Measurements from ENCODE around the gene SHC2. TPM values are rescaled to one million over a fixed set of nuclear protein-coding genes. Genes with fewer than 3 reads are reported as not detected.
A peak's percentile ranks its signal among the peaks of the same experiment; 100 is the strongest.

Gene SHC2
- total and polyA plus RNA-seq, 9 of the 15 experiments (the other 6 are each of a cell fraction or from before 2014, with no cell fraction given), result 0.14 to 0.36 (median 0.17) TPM; not detected in 5

GRCh38 chr19:408902-409515, 51.8 kb downstream of the SHC2 start, which contains the start of gene C2CD4C (continued):
- 0 out of 4 replicates have a peak, but pooled peaks of 1 of the 2 experiments have one; percentile 15 for TF ChIP-seq MAZ (CRISPR knock-in tag; conservative IDR thresholded peaks at IDR 0.05 in 1 of 2, IDR thresholded peaks at IDR 0.05 in 1 of 2)
- TF ChIP-seq BACH1 (tag; IDR thresholded peaks at IDR 0.05), result no peak
- 0 out of 2 replicates have a peak, but pooled peaks have one; percentile 26 for TF ChIP-seq ZBTB40 (IDR thresholded peaks at IDR 0.05)
- no peak for TF ChIP-seq ZBTB40 (CRISPR knock-in tag; IDR thresholded peaks at IDR 0.05)
- peak; percentile 36 for TF ChIP-seq NFIC (IDR thresholded peaks at IDR 0.05)
- peak; percentile 78 for TF ChIP-seq SMAD4 (CRISPR knock-in tag; conservative IDR thresholded peaks at IDR 0.05)
- TF ChIP-seq ZNF561 (CRISPR knock-in tag; conservative IDR thresholded peaks at IDR 0.05), result no peak
- TF ChIP-seq ZNF143 (CRISPR knock-in tag; IDR thresholded peaks at IDR 0.05), result no peak
- TF ChIP-seq RCOR1 (IDR thresholded peaks at IDR 0.05; ENCODE audit: borderline replicate concordance in 1 of 2, low read depth in 2 of 2, low read length in 2 of 2), result no peak
- no peak for TF ChIP-seq NELFE (IDR thresholded peaks at IDR 0.05; ENCODE audit: insufficient read depth, insufficient read length)
- TF ChIP-seq, protein P1, sequence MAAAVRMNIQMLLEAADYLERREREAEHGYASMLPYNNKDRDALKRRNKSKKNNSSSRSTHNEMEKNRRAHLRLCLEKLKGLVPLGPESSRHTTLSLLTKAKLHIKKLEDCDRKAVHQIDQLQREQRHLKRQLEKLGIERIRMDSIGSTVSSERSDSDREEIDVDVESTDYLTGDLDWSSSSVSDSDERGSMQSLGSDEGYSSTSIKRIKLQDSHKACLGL (CRISPR knock-in tag; IDR thresholded peaks at IDR 0.05; ENCODE audit: borderline replicate concordance, poor library complexity, severe bottlenecking), result no peak
- no peak for TF ChIP-seq ZBTB1 (CRISPR knock-in tag; IDR thresholded peaks at IDR 0.05; ENCODE audit: borderline replicate concordance, low read depth)
- no peak for TF ChIP-seq CHD1 (IDR thresholded peaks at IDR 0.05; ENCODE audit: low read length)
- TF ChIP-seq, protein P2, sequence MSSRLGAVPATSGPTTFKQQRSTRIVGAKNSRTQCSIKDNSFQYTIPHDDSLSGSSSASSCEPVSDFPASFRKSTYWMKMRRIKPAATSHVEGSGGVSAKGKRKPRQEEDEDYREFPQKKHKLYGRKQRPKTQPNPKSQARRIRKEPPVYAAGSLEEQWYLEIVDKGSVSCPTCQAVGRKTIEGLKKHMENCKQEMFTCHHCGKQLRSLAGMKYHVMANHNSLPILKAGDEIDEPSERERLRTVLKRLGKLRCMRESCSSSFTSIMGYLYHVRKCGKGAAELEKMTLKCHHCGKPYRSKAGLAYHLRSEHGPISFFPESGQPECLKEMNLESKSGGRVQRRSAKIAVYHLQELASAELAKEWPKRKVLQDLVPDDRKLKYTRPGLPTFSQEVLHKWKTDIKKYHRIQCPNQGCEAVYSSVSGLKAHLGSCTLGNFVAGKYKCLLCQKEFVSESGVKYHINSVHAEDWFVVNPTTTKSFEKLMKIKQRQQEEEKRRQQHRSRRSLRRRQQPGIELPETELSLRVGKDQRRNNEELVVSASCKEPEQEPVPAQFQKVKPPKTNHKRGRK (tag; IDR thresholded peaks at IDR 0.05), result no peak
- no peak for TF ChIP-seq HLTF (IDR thresholded peaks at IDR 0.05)
- TF ChIP-seq BCOR (IDR thresholded peaks at IDR 0.05), result no peak

Data from K562 (cell line).